Kidney epithelial cell (primary cell): ENCODE results near the gene WDR18. TPM values are rescaled to one million over a fixed set of nuclear protein-coding genes. Genes with fewer than 3 reads are reported as not detected.

Source experiments
- DNase-seq: peaks from one replicate; pipeline ENCODE4 v3.0.0-alpha.2; 2010; ENCODE audit warnings: low read depth
- H3K27me3 ChIP-seq: 2 replicates; pipeline ENCODE4 v1.6.0; 2011; ENCODE audit warnings: low read length; ENCODE audit not compliant: control insufficient read depth, insufficient read depth
- H3K36me3 ChIP-seq: 2 replicates; pipeline ENCODE4 v1.5.1; 2011; ENCODE audit warnings: low read length; ENCODE audit not compliant: control insufficient read depth, insufficient read depth
- H3K4me3 ChIP-seq: 2 replicates; pipeline ENCODE4 v1.5.1; 2011; ENCODE audit warnings: low read depth, mild to moderate bottlenecking, control low read depth, low read length
- CTCF ChIP-seq: IDR thresholded peaks from 2 replicates; pipeline ENCODE4 v1.5.1; 2011; ENCODE audit warnings: mild to moderate bottlenecking, moderate library complexity, low read length, control low read depth, inconsistent platforms; ENCODE audit not compliant: insufficient read depth, poor library complexity, severe bottlenecking
- total RNA-seq: library from RNA; depleted of rRNA; stranded (reverse); fragments of >200 nt; gene quantifications from 2 replicates; pipeline ENCODE4 v1.2.3, GENCODE V29; 2015

WDR18 gene
- total RNA-seq, 1 donor from 2014 or later = 54.6 TPM

DNA sequence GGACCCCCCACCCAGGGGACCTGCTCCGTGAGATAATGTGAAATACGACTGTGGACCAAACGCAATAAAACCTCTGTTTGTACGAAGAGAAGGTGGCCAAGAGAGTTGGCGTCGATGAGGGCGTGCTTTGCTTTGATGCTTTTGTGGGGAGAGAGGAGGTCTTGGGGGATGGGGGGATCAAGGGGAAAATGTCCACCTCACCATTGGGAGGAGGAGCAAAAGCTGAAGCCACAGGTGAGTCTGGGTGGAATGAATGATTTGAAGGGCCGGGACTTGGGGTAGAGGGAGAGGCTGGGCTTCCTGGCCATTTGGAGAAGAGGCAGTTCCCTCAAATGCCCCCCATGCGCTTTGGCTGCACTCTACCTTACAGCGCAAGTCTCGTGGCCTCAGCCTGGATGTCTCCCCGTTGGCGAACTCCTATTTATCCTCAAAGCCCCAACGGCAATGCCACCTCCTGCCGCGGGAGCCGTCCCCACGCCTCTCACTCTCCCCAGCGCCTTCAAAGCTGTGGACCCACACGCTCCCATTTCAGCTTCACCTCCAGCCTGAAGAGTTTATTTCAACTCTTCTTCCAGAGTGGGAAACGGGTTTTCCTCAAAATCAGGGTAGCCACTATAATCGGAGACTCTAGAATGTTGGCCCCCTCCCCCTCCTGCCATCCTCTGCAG is 55.0 kb downstream of the WDR18 start:
- TF ChIP-seq CTCF = no peak
- H3K27me3 ChIP-seq = no peaks in the 10 kb centered on the region
- no peak for DNase-seq
- H3K4me3 ChIP-seq = no peak overlapping the region
- H3K36me3 ChIP-seq = peaks cover 4% of the 10 kb centered on the region

GRCh38 chr19:1039646-1040475 is 55.7 kb downstream of the WDR18 start, which contains the start of gene ABCA7:
Gene ABCA7, plus strand, starts transcription at chr19:1040107. Its CDS starts 1,255 bp downstream, at chr19:1041362.
- H3K4me3 ChIP-seq = peak within 1 kb of the TSS; percentile 66
- DNase-seq = peak; percentile 85
- no peaks in the 10 kb centered on the region for H3K27me3 ChIP-seq
- no peak for TF ChIP-seq CTCF
- H3K36me3 ChIP-seq = peaks cover 4% of the 10 kb centered on the region

- no peak for TF ChIP-seq CTCF
- Histone ChIP-seq H3K36me3 (peaks cover 4% of the 10 kb centered on the region), H3K27me3 (no peaks in the 10 kb centered on the region), H3K4me3 (peak overlapping the region; percentile 66)
- DNase-seq = peak; percentile 61
Measured at GRCh38 chr19:1040476-1041271, 56.5 kb downstream of the WDR18 start.

DNA sequence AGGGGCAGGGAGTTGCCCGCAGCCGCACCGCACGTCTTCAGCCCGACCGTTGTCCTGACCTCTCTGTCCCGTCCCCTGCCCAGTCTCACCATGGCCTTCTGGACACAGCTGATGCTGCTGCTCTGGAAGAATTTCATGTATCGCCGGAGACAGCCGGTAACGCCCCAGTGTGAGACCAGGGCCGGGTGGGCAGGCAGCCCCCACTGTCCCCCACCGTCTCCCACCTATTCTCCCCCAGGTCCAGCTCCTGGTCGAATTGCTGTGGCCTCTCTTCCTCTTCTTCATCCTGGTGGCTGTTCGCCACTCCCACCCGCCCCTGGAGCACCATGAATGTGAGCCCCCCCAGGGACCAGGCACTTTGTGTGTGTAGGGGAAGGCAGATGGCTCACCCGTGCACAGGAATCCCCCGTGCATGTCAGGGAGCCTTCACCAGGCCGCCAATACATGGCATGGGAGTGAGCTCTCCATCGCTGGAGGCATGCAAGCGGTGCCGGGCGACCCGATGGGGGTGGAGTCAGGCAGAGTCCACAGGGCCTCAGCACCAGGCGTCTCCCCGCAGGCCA is 57.2 kb downstream of the WDR18 start:
- H3K4me3 ChIP-seq = peak overlapping the region; percentile 66
- H3K36me3 ChIP-seq = peaks cover 1% of the 10 kb centered on the region

More for the DNA sequence above, 57.2 kb downstream of the WDR18 start:
- no peak for DNase-seq
- no peak for TF ChIP-seq CTCF
- no peaks in the 10 kb centered on the region for H3K27me3 ChIP-seq
